ENCODE data around the gene CACNA1G. TPM values are rescaled to one million over a fixed set of nuclear protein-coding genes. Genes with fewer than 3 reads are reported as not detected.

The CACNA1G gene
- total RNA-seq (6.6 TPM), polyA plus RNA-seq (0.15 TPM)

DNA sequence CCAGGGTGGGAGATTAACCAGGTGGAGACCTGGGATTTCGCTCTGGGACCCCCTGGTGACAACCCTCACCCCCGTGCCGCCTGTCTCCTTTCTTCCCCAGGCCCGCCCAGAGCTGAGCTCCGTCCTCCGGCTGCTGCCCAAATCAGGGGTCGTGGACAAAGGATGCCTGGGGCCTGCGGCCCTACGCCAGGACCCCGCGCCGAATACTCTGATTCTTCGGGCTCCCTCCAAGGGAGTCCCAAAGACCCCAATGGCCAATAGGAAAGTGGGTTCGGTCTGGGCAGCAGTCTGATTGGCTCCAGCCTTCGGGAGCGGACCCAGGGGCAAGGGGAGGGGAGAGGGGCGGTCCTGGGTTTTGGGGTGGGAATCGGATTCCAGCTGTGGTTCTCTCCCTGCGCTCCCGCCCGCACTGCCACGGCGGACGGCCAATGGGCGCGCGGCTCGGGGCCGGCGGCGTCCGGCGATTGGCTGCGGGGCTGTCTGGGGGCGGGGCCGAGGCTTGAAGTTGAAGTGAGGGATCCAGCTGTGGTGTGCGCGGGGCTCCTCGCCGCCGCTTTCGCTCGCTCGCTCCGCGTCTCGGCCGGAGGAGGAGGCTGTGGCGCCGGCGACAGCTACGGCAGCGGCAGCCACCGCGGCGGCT lies at the start of gene CACNA1G:
TSS of gene CACNA1G (plus strand) at position 531 of the 640 bp plus-strand sequence. CDS start 745 bp downstream, outside the sequence.
- H3K4me1 ChIP-seq (ENCODE audit: insufficient read depth) = peaks cover 3% of the 10 kb centered on the region
- H3K4me3 ChIP-seq (ENCODE audit: low read depth, low read length) = peak within 1 kb of the TSS; percentile 49
- WGBS = under 1% methylated on average over 56 of the region's 56 CpGs
- no peaks in the 10 kb centered on the region for H3K36me3 ChIP-seq (ENCODE audit: insufficient read depth)
- no peak within 1 kb of the TSS for H3K27ac ChIP-seq (ENCODE audit: low read depth)
- DNase-seq (ENCODE audit: extremely low spot score) = peak; percentile 80

DNA sequence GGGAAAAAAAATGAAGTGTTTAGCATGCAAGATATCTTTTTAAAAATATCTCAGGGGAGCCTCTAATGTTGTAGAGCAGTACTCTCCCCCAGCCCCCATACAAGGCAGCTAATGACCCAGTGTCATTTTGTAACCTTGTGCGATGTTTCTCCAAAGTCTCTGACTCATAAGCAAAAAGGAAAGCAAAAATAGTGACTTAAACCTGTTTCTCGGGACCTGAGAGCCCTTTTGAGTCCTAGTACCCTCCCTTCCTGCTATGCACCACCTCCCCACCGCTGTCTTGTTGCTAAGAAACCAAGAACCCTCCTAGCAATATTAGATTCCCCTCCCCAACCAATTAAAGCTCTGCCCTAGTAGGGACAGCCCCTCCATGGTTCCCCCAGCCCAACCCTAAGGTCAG lies 49.5 kb upstream of the CACNA1G start:
- 49% methylated on average over 3 of the region's 3 CpGs for WGBS

DNA sequence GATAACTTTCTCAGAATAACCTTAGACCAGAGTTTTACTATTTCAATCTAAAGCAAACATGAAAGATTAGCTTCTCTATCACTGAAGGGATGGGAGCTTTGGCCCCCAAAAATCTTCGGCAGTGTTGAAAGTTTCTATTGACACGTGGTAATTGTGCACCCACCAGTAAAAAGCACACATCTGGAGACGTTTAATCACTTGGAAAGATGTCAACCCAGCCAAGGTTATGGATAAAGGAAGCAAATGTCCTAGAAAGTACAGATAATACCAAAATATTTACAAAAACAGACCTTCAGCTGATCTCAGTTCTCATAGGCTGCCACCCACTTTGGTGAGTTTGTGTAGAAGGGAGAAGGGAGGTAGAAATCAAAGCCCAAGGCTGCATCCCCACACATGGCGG lies 47.0 kb upstream of the CACNA1G start:
- DNase-seq (ENCODE audit: extremely low spot score) = no peak
- no peak overlapping the region for H3K27ac ChIP-seq (ENCODE audit: low read depth)
- 61% methylated on average over 4 of the region's 4 CpGs for WGBS
- no peaks in the 10 kb centered on the region for H3K4me1 ChIP-seq (ENCODE audit: insufficient read depth)
- no peaks in the 10 kb centered on the region for H3K36me3 ChIP-seq (ENCODE audit: insufficient read depth)
- no peak overlapping the region for H3K4me3 ChIP-seq (ENCODE audit: low read depth, low read length)

More for the DNA sequence above, 49.5 kb upstream of the CACNA1G start:
- no peaks in the 10 kb centered on the region for H3K36me3 ChIP-seq (ENCODE audit: insufficient read depth)
- peak overlapping the region; percentile 63 for H3K27ac ChIP-seq (ENCODE audit: low read depth)
- no peak overlapping the region for H3K4me3 ChIP-seq (ENCODE audit: low read depth, low read length)
- DNase-seq (ENCODE audit: extremely low spot score) = no peak
- H3K4me1 ChIP-seq (ENCODE audit: insufficient read depth) = no peaks in the 10 kb centered on the region

DNA sequence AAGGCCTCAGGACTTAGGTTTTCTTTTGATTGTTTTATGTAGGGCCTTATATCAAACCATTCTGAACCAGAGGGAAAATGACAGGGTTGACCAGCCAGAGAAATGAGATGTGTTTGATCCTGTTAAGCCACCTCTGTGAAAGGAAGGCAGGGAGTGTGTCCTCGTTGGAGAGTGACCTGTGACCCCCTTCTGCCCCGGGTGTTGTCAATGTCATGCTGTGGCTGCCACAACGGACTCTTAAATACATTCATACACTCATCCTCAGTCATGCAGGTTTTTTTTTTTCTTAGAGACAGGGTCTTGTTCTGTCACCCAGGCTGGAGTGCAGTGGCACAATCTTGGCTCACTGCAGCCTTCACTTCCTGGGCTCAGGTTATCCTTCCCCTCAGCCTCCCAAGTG lies 46.1 kb upstream of the CACNA1G start:
- no peak for DNase-seq (ENCODE audit: extremely low spot score)
- no peaks in the 10 kb centered on the region for H3K36me3 ChIP-seq (ENCODE audit: insufficient read depth)
- WGBS = 63% methylated on average over 3 of the region's 3 CpGs
- no peak overlapping the region for H3K4me3 ChIP-seq (ENCODE audit: low read depth, low read length)
- no peak overlapping the region for H3K27ac ChIP-seq (ENCODE audit: low read depth)
- H3K4me1 ChIP-seq (ENCODE audit: insufficient read depth) = no peaks in the 10 kb centered on the region

DNA sequence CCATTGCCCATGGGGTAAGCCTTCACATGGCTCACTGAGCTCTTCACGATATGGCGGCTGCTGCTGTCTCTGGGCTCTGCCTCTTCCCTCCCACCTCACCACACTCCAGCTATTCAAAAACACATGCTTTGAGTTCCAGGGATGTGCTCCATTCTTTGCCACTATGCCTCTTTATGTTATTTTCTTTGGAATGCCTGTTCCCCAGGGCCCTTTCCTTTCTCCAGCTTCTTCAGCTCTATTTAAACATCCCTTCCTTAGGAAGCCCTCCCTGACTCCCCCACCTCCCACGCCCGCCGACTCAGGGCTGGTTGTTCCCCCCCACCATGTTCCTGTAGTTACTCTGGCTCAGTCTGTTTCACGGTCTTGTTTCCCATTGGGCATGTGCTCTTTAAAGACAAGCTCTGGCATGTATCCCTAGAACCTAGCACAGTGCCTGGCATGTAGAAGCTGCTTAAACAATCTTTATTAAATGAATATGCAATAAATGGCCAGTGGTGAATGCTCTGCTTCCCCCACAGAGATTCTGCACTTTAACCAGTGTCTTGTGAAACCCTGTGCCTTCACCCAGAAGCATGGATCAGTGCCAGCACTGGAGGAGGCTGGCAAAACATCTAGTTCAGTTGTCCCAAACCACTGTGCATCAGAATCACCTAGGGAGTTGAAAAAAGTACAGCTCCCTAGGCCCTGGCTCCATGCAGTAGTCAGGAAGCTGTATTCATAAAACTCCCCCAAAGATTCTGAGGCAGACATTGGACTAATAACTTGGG lies 45.4 kb upstream of the CACNA1G start:
- Histone ChIP-seq H3K4me1 (ENCODE audit: insufficient read depth) (no peaks in the 10 kb centered on the region), H3K4me3 (ENCODE audit: low read depth, low read length) (no peak overlapping the region), H3K27ac (ENCODE audit: low read depth) (no peak overlapping the region), H3K36me3 (ENCODE audit: insufficient read depth) (no peaks in the 10 kb centered on the region)
- no peak for DNase-seq (ENCODE audit: extremely low spot score)
- 65% methylated on average over 6 of the region's 6 CpGs for WGBS

DNA sequence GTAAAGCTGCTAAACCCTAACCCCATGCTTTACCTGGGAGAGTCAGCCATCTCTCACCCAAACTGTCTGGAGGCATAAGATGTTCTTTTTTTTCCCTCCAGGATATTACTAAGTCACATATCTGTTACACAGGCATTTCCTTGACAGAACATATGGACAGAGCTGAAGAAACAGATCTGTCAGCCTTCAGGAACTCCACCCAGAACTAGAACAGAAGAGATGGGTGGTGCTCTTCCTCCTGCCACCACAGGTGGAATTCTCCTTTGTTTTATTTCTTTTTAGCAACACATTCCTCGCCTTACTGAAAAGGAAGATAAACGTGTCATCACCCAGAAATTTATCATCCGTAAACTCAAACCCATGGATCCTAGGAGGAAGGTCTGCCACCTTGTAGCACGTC lies 43.5 kb upstream of the CACNA1G start:
- Histone ChIP-seq H3K36me3 (ENCODE audit: insufficient read depth) (no peaks in the 10 kb centered on the region), H3K4me3 (ENCODE audit: low read depth, low read length) (no peak overlapping the region), H3K27ac (ENCODE audit: low read depth) (no peak overlapping the region), H3K4me1 (ENCODE audit: insufficient read depth) (no peaks in the 10 kb centered on the region)
- WGBS = 88% methylated on average over 4 of the region's 4 CpGs
- no peak for DNase-seq (ENCODE audit: extremely low spot score)

DNA sequence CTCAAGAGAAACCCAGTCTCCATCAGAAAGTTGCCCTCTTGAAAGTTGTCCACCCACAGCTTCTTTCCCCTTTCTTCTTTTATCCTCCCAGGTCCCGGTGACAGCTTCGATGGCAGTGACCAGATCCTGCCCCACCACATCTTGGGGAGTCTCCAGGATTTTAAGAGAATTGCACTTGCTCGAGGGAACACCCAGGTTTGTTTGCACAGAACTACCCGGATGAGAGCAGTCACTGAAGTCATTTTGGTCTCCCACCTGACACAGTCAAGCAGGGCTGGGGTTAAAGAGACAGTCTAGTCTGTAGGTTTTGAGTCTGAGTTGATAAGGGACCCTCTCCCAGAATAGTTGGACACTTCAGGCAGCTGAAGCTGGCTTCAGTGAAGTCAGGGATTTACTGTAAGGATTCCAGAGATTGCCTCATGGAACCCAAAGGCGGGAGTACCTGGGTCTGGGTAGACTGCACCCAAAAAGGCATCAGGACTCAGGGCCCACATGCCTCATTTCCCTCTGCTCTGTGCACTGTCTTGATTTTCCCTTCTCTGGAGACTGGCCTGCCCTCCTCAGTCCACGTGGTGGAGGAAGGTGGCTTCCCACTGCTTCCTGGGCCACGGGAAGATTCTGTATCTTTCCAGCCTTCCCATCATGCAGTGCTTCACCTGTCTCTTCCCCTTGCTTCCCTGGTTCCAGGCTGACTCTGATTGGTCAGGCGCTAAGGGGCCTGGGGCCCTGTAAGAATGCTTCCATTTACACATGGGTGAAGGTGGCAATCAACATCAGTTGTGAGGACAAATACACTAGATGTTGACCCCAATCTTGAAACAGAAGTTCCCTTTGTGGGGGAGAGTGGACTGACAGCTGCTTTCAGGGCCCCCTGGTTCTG lies 42.8 kb upstream of the CACNA1G start:
- Histone ChIP-seq H3K36me3 (ENCODE audit: insufficient read depth) (no peaks in the 10 kb centered on the region), H3K27ac (ENCODE audit: low read depth) (no peak overlapping the region), H3K4me3 (ENCODE audit: low read depth, low read length) (no peak overlapping the region), H3K4me1 (ENCODE audit: insufficient read depth) (no peaks in the 10 kb centered on the region)
- no peak for DNase-seq (ENCODE audit: extremely low spot score)
- WGBS = 77% methylated on average over 8 of the region's 8 CpGs

DNA sequence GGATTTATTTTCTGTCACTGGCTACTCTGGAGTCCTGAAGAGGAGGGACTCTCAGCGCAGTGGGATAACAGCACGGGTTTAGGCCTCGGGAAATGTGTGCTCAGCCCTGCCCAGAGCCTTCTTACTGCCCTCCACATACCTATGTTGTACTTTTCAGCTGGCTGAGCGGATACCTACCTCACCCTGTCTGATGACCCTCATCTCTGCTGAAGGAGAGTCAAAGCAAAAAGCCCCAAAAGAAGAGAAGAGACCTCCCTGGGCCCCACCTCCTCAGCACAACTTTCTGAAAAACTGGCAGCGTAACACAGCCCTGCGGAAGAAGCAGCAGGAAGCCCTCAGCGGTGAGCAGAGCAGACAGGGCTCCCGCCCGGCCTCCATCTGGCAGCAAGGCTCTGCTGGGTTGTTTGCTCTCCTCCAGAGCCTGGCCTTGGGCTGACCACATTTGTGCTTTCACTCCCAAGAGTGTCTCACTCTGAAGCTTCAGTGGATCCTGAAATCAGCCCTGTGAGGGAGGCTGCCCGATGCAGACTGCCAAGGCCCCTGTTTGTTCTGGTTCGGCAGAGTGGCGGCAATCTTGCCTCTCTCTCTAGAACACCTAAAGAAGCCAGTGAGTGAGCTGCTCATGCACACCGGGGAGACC lies 42.0 kb upstream of the CACNA1G start:
- Histone ChIP-seq H3K36me3 (ENCODE audit: insufficient read depth) (no peaks in the 10 kb centered on the region), H3K4me1 (ENCODE audit: insufficient read depth) (no peaks in the 10 kb centered on the region), H3K4me3 (ENCODE audit: low read depth, low read length) (no peak overlapping the region), H3K27ac (ENCODE audit: low read depth) (peak overlapping the region; percentile 27)
- WGBS = 61% methylated on average over 13 of the region's 13 CpGs
- no peak for DNase-seq (ENCODE audit: extremely low spot score)

DNA sequence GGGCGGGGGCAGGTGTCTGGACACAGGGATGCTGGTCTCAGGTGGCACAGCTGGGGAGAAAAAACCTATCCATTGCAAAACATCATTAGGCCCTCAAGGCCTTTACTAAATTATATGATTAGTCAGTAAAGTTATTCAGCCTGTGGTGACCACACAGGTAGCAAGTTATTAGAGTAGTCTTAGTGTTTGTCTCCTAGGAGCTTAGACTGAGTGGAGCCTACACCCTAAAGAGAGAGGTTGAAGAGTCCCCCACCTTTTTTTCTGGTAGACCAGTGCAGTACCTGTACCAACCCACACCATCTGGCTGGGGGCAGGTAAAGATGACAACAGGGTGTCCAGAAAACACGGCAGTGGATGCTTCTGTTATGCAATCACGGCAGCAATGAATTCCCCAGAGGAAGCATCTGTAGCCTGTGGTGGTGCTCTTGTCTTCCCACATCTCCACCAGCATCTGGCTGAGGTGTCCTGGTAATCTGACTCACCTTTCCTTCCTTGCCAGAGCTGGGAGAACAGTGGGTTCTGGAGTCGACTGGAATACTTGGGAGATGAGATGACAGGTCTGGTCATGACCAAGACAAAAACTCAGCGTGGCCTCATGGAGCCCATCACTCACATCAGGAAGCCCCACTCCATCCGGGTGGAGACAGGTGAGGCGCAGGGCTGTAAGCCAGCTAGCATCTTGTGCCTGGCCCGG lies 41.2 kb upstream of the CACNA1G start:
- H3K4me3 ChIP-seq (ENCODE audit: low read depth, low read length) = no peak overlapping the region
- no peaks in the 10 kb centered on the region for H3K4me1 ChIP-seq (ENCODE audit: insufficient read depth)
- WGBS = 91% methylated on average over 8 of the region's 8 CpGs
- DNase-seq (ENCODE audit: extremely low spot score) = no peak
- H3K27ac ChIP-seq (ENCODE audit: low read depth) = no peak overlapping the region
- no peaks in the 10 kb centered on the region for H3K36me3 ChIP-seq (ENCODE audit: insufficient read depth)

DNA sequence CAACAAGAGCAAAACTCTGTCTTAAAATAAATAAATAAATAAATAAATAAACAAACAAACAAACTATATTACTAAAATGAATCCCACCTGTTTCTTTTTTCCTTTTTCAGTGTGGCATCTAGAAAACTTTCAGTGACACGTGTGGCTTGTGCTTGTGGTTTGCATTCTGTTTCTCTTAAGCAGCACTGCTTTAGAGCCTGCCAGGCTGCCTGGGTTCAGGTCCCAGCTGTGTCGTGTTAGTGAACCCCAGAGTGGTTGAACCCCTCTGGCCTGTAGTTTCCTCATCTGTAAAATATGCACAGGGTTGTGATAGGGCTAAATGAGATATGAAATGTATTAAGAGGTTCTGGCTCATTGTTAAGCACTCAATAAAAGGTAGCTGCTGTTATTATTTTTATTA lies 40.0 kb upstream of the CACNA1G start:
- no peak for DNase-seq (ENCODE audit: extremely low spot score)
- 89% methylated on average over 2 of the region's 2 CpGs for WGBS

DNA sequence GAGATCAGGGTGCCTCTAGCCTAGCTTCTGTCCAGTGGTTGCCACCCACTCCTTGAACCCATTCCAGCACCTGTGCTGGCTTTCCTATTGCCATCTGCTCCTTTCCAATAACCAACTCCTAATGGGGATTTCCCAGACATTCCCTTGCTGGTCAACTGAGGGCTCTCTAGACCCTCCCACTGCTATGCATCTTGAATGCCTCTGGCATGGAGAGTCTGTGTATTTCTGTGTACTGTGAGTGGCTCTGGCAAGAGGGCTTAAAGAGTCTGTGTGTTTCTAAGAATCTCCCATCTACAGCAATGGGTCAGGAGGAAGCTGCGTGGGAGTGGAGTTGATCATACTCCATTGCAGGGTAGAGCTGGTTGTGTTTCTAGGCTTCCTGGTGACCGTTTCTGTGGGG lies 39.0 kb upstream of the CACNA1G start:
- Histone ChIP-seq H3K4me3 (ENCODE audit: low read depth, low read length) (no peak overlapping the region), H3K4me1 (ENCODE audit: insufficient read depth) (no peaks in the 10 kb centered on the region), H3K27ac (ENCODE audit: low read depth) (no peak overlapping the region), H3K36me3 (ENCODE audit: insufficient read depth) (no peaks in the 10 kb centered on the region)
- no peak for DNase-seq (ENCODE audit: extremely low spot score)
- 77% methylated on average over 2 of the region's 2 CpGs for WGBS

More for the DNA sequence above, 40.0 kb upstream of the CACNA1G start:
- no peaks in the 10 kb centered on the region for H3K4me1 ChIP-seq (ENCODE audit: insufficient read depth)
- H3K36me3 ChIP-seq (ENCODE audit: insufficient read depth) = no peaks in the 10 kb centered on the region
- no peak overlapping the region for H3K4me3 ChIP-seq (ENCODE audit: low read depth, low read length)
- H3K27ac ChIP-seq (ENCODE audit: low read depth) = no peak overlapping the region

DNA sequence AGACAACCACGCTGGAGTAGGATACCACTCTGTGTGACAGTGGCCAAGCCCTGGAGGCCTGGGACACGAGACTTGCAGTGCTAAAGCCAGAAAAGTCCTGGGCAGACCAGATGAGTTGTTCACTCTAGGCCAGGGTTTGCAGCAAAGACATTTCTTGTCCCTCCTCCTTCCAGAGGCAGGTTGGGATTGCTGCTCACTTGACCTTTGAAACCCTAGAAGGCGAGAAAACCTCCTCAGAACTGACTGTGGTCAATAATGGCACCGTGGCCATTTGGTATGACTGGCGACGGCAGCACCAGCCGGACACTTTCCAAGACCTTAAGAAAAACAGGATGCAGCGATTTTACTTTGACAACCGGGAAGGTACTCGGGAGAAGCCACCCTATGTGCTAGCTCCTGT lies 37.7 kb upstream of the CACNA1G start:
- H3K27ac ChIP-seq (ENCODE audit: low read depth) = no peak overlapping the region
- H3K4me3 ChIP-seq (ENCODE audit: low read depth, low read length) = no peak overlapping the region
- H3K4me1 ChIP-seq (ENCODE audit: insufficient read depth) = no peaks in the 10 kb centered on the region
- WGBS = 93% methylated on average over 10 of the region's 10 CpGs
- H3K36me3 ChIP-seq (ENCODE audit: insufficient read depth) = no peaks in the 10 kb centered on the region
- no peak for DNase-seq (ENCODE audit: extremely low spot score)

DNA sequence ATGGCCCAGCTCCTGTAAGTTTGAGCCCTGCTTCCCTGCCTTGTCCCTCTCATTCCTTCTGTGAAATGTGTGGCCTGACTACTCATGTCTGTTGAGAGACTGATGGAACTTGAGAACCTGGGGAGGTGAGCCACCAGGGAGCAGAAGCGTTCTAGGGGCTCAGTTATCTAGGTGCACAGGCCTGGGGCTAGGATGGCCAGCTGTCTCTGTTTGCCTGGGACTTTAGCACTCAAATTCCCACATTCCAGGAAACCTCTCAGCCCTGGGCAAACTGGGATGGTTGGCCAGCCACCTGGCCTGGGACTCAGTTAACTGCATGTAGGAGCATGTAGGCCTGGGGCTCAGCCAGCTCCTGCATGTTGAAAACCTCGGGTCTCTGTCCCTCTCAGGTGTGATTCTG lies 37.3 kb upstream of the CACNA1G start:
- Histone ChIP-seq H3K4me3 (ENCODE audit: low read depth, low read length) (no peak overlapping the region), H3K36me3 (ENCODE audit: insufficient read depth) (no peaks in the 10 kb centered on the region), H3K4me1 (ENCODE audit: insufficient read depth) (no peaks in the 10 kb centered on the region), H3K27ac (ENCODE audit: low read depth) (no peak overlapping the region)
- no peak for DNase-seq (ENCODE audit: extremely low spot score)
- WGBS = 85% methylated on average over 2 of the region's 2 CpGs

All from urinary bladder (tissue), 4 donors.